H9 (cell line): ENCODE data around the gene TMC6. TPM values are rescaled to one million over a fixed set of nuclear protein-coding genes. Genes with fewer than 3 reads are reported as not detected.

ENCODE experiments used
- DNase-seq: peaks from one replicate; pipeline ENCODE4 v3.0.0-alpha.2; 2017
- H2AFZ ChIP-seq: one replicate; pipeline ENCODE4 v1.6.1; 2013; ENCODE audit warnings: mild to moderate bottlenecking, low read length, control low read depth, moderate library complexity
- H2AK5ac ChIP-seq: 2 replicates; pipeline ENCODE4 v1.6.1; 2013; ENCODE audit warnings: low read length, control low read depth, mixed read lengths; ENCODE audit not compliant: insufficient read length
- H2BK120ac ChIP-seq: one replicate; pipeline ENCODE4 v1.6.1; 2013; ENCODE audit warnings: low read depth, mild to moderate bottlenecking, low read length, control low read depth, inconsistent platforms; ENCODE audit not compliant: poor library complexity, severe bottlenecking
- H2BK12ac ChIP-seq: 2 replicates; pipeline ENCODE4 v1.6.1; 2013; ENCODE audit warnings: low read length, control low read depth, mixed read lengths, low read depth; ENCODE audit not compliant: insufficient read length
- H2BK15ac ChIP-seq: 2 replicates; pipeline ENCODE4 v1.6.1; 2013; ENCODE audit warnings: low read depth, low read length, control low read depth
- H2BK20ac ChIP-seq: one replicate; pipeline ENCODE4 v1.6.1; 2013; ENCODE audit warnings: low read depth, mild to moderate bottlenecking, low read length, control low read depth, inconsistent platforms; ENCODE audit not compliant: poor library complexity, severe bottlenecking
- H2BK5ac ChIP-seq: 2 replicates; pipeline ENCODE4 v1.6.1; 2013; ENCODE audit warnings: low read length, control low read depth, mixed read lengths; ENCODE audit not compliant: insufficient read length
- H3K14ac ChIP-seq: 2 replicates; pipeline ENCODE4 v1.6.1; 2013; ENCODE audit warnings: low read length, control low read depth; ENCODE audit not compliant: insufficient read depth
- H3K18ac ChIP-seq: 2 replicates; pipeline ENCODE4 v1.6.1; 2013; ENCODE audit warnings: low read depth, mild to moderate bottlenecking, mixed read lengths, low read length, control low read depth; ENCODE audit not compliant: insufficient read length
- H3K23ac ChIP-seq: 2 replicates; pipeline ENCODE4 v1.6.1; 2013; ENCODE audit warnings: low read length, control low read depth, mixed read lengths, low read depth; ENCODE audit not compliant: insufficient read length
- H3K23me2 ChIP-seq: 2 replicates; pipeline ENCODE4 v1.6.1; 2013; ENCODE audit warnings: low read depth, mild to moderate bottlenecking, mixed read lengths, low read length, control low read depth; ENCODE audit not compliant: insufficient read length, poor library complexity, severe bottlenecking
- H3K27ac ChIP-seq: 2 replicates; pipeline ENCODE4 v1.5.1; 2013; ENCODE audit warnings: low read length, control low read depth, mixed read lengths, low read depth; ENCODE audit not compliant: insufficient read length
- H3K27me3 ChIP-seq: 2 replicates; pipeline ENCODE4 v1.6.1; 2013; ENCODE audit warnings: low read length, control low read depth, inconsistent platforms; ENCODE audit not compliant: insufficient read depth
- H3K4ac ChIP-seq: 2 replicates; pipeline ENCODE4 v1.6.1; 2013; ENCODE audit warnings: low read depth, mild to moderate bottlenecking, control low read depth, inconsistent platforms, low read length, moderate library complexity
- H3K4me1 ChIP-seq: 2 replicates; pipeline ENCODE4 v1.6.1; 2013; ENCODE audit warnings: low read length, control low read depth, inconsistent platforms; ENCODE audit not compliant: insufficient read depth
- H3K4me2 ChIP-seq: 2 replicates; pipeline ENCODE4 v1.6.1; 2013; ENCODE audit warnings: low read length, control low read depth, mixed read lengths; ENCODE audit not compliant: insufficient read length, insufficient read depth
- H3K56ac ChIP-seq: 2 replicates; pipeline ENCODE4 v1.6.1; 2013; ENCODE audit warnings: low read depth, mild to moderate bottlenecking, mixed read lengths, low read length, control low read depth; ENCODE audit not compliant: insufficient read length
- H3K79me1 ChIP-seq: 2 replicates; pipeline ENCODE4 v1.6.1; 2013; ENCODE audit warnings: low read depth, mild to moderate bottlenecking, moderate library complexity, low read length, control low read depth, inconsistent platforms; ENCODE audit not compliant: insufficient read depth, poor library complexity, severe bottlenecking
- H3K79me2 ChIP-seq: 2 replicates; pipeline ENCODE4 v1.6.1; 2013; ENCODE audit warnings: low read length, control low read depth, inconsistent platforms; ENCODE audit not compliant: insufficient read depth
- H3K9ac ChIP-seq: 2 replicates; pipeline ENCODE4 v1.6.1; 2013; ENCODE audit warnings: low read length, control low read depth, mixed read lengths; ENCODE audit not compliant: insufficient read length; ENCODE audit errors: extremely low read depth
- H3K9me3 ChIP-seq: one replicate; pipeline ENCODE4 v1.6.1; 2013; ENCODE audit warnings: low read depth, low read length, inconsistent platforms; ENCODE audit not compliant: control insufficient read depth
- H3T11ph ChIP-seq: one replicate; pipeline ENCODE4 v1.6.1; 2013; ENCODE audit warnings: mild to moderate bottlenecking, low read length, control low read depth, inconsistent platforms
- H4K20me1 ChIP-seq: one replicate; pipeline ENCODE4 v1.6.1; 2013; ENCODE audit not compliant: control insufficient read depth, insufficient read length, insufficient read depth
- H4K5ac ChIP-seq: 2 replicates; pipeline ENCODE4 v1.6.1; 2013; ENCODE audit warnings: low read depth, mild to moderate bottlenecking, mixed read lengths, low read length, control low read depth; ENCODE audit not compliant: insufficient read length
- H4K8ac ChIP-seq: replicated peaks from 2 replicates; pipeline ENCODE4 v1.6.1; 2013; ENCODE audit warnings: low read length, control low read depth, mixed read lengths, low read depth; ENCODE audit not compliant: insufficient read length
- H4K91ac ChIP-seq: 2 replicates; pipeline ENCODE4 v1.6.1; 2013; ENCODE audit warnings: low read depth, mild to moderate bottlenecking, moderate library complexity, mixed read lengths, low read length, control low read depth; ENCODE audit not compliant: insufficient read length
- H3K27ac Mint-ChIP-seq, 3 experiments: 2 replicates in 2 of 3; 3 replicates in 1 of 3; pipeline ENCODE4 v1.8.0; 2020 to 2021; ENCODE audit warnings: mixed read lengths in 3 of 3, mild to moderate bottlenecking in 1 of 3, moderate library complexity in 1 of 3
- H3K27me3 Mint-ChIP-seq: 2 replicates; pipeline ENCODE4 v1.8.0; 2021; ENCODE audit warnings: low read depth, mild to moderate bottlenecking, moderate library complexity, mixed read lengths
- H3K36me3 Mint-ChIP-seq, 3 experiments: 2 replicates in 2 of 3; 3 replicates in 1 of 3; pipeline ENCODE4 v1.8.0; 2020 to 2021; ENCODE audit warnings: low read depth in 3 of 3, mixed read lengths in 3 of 3; ENCODE audit not compliant: insufficient read depth in 1 of 3
- H3K4me1 Mint-ChIP-seq, 2 experiments: 2 replicates each; pipeline ENCODE4 v1.8.0; 2020; ENCODE audit warnings: mixed read lengths in 2 of 2
- H3K4me3 Mint-ChIP-seq, 2 experiments: 2 replicates in 1 of 2; 3 replicates in 1 of 2; pipeline ENCODE4 v1.8.0; 2020 to 2021; ENCODE audit warnings: mild to moderate bottlenecking in 2 of 2, mixed read lengths in 2 of 2, moderate library complexity in 1 of 2
- H3K9me3 Mint-ChIP-seq, 2 experiments: 2 replicates in 1 of 2; 3 replicates in 1 of 2; pipeline ENCODE4 v1.8.0; 2020; ENCODE audit warnings: mild to moderate bottlenecking in 2 of 2, mixed read lengths in 2 of 2, moderate library complexity in 1 of 2
- CTCF ChIP-seq: fragments of 200-600 bp; sonication (generic); conservative IDR thresholded peaks from 3 replicates; pipeline ENCODE4 v1.8.0; 2021; ENCODE audit warnings: antibody characterized with exemption, mild to moderate bottlenecking
- WGBS: extraction: QIAGEN DNeasy Blood & Tissue Kit; methylation state at CpG from one replicate; pipeline ENCODE4 v1.1.7; 2013; ENCODE audit warnings: missing lambda C conversion rate, low lambda C conversion rate, mixed read lengths; ENCODE audit not compliant: insufficient read length; ENCODE audit errors: extremely low coverage; 5-methylcytosine and 5-hydroxymethylcytosine counted together
- total RNA-seq: library from RNA; stranded (reverse); gene quantifications from 2 replicates; pipeline ENCODE4 v1.2.1, GENCODE V29; 2021

The TMC6 gene
- total RNA-seq, 1 experiment from 2014 or later: 86.8 TPM

DNA sequence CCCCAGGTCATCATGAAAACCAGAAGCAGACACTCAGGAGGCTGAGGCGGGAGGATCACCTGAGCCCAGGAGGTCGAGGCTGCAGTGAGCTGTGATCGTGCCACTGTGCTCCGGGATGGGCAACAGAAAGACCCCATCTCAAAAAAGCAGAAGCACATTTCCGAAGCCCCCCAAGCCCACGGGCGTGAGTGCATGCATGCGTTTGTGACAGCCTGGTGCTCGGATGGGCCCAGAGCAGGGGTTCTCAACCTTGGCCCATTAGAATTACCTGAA is 19.1 kb downstream of the TMC6 start:
- no peak overlapping the region for H2BK15ac ChIP-seq
- Mint-ChIP-seq H3K36me3 (peaks cover 2 to 39% (median 14%) of the 10 kb centered on the region in 3 experiments; a peak in 5 of 7 replicates), H3K27me3 (no peaks in the 10 kb centered on the region; the same call in 1 of the 2 replicates), H3K4me3 (no peak overlapping the region), H3K27ac (no peak overlapping the region; a peak in 1 of 7 replicates), H3K9me3 (no peaks in the 10 kb centered on the region), H3K4me1 (peaks cover 7 to 8% of the 10 kb centered on the region in 2 experiments; a peak in 3 of 4 replicates)
- no peaks in the 10 kb centered on the region for H3K9me3 ChIP-seq
- no peaks in the 10 kb centered on the region for H3K79me2 ChIP-seq
- H2BK12ac ChIP-seq: no peak overlapping the region
- H3K23ac ChIP-seq: no peak overlapping the region
- DNase-seq: no peak
- no peaks in the 10 kb centered on the region for H3K27me3 ChIP-seq
- no peaks in the 10 kb centered on the region for H3K23me2 ChIP-seq
- H3K79me1 ChIP-seq: no peaks in the 10 kb centered on the region
- H4K20me1 ChIP-seq: no peaks in the 10 kb centered on the region
- H2AFZ ChIP-seq: no peak overlapping the region
- H4K5ac ChIP-seq: no peak overlapping the region
- no peak overlapping the region for H4K8ac ChIP-seq
- no peak overlapping the region for H3K9ac ChIP-seq
- WGBS: no CpG with 5 or more reads among the region's 9 CpGs
- no peak overlapping the region for H2BK5ac ChIP-seq
- no peak overlapping the region for H3K4me2 ChIP-seq
- H3K4me1 ChIP-seq: no peaks in the 10 kb centered on the region
- no peak overlapping the region for H3T11ph ChIP-seq
- H2BK120ac ChIP-seq: no peak overlapping the region
- H2BK20ac ChIP-seq: no peak overlapping the region
- H3K27ac ChIP-seq: no peak overlapping the region
- H4K91ac ChIP-seq: no peak overlapping the region
- TF ChIP-seq CTCF: no peak
- no peak overlapping the region for H3K14ac ChIP-seq
- no peak overlapping the region for H3K18ac ChIP-seq
- H3K56ac ChIP-seq: no peak overlapping the region
- no peak overlapping the region for H3K4ac ChIP-seq
- H2AK5ac ChIP-seq: no peak overlapping the region
